ENCODE measurements around the gene NXPH4. TPM values are rescaled to one million over a fixed set of nuclear protein-coding genes. Genes with fewer than 3 reads are reported as not detected.

NXPH4 gene
- total and polyA plus RNA-seq, 10 of the 15 experiments (the other 5 are each of a cell fraction or from before 2014, with no cell fraction given), result 0.03 to 0.26 TPM; not detected in 8

- Histone ChIP-seq H3K9ac (ENCODE audit: control insufficient read depth, insufficient read depth, low read length) (no peak overlapping the region), H3K27me3 (replicated peaks in 1 of 2; ENCODE audit: control insufficient read depth in 2 of 2, insufficient read depth in 2 of 2, low read length in 1 of 2) (no peaks in the 10 kb centered on the region), H3K79me2 (ENCODE audit: control insufficient read depth, insufficient read depth, low read length) (no peaks in the 10 kb centered on the region), H3K4me2 (ENCODE audit: control insufficient read depth, insufficient read depth) (no peak overlapping the region), H3K36me3 (ENCODE audit: control insufficient read depth in 2 of 2, insufficient read depth in 2 of 2, low read length in 1 of 2) (no peaks in the 10 kb centered on the region; a peak in 1 of 4 replicates), H4K20me1 (ENCODE audit: control insufficient read depth, insufficient read depth) (no peaks in the 10 kb centered on the region), H2AFZ (ENCODE audit: control insufficient read depth, low read depth, low read length) (no peak overlapping the region), H3K4me3 (no peak overlapping the region), H3K27ac (ENCODE audit: control insufficient read depth, insufficient read depth) (no peak overlapping the region), H3K4me1 (ENCODE audit: control insufficient read depth, insufficient read depth, low read length) (no peaks in the 10 kb centered on the region), H3K9me3 (replicated peaks; ENCODE audit: control insufficient read depth, insufficient read depth, low read length) (no peaks in the 10 kb centered on the region)
- FAIRE-seq, result peak; percentile 27
- CTCF ChIA-PET, result interaction anchor here (0.7 kb wide), 1 partner anchor 48 kb away, joined by 3 read pairs; no protein-coding TSS in a partner anchor
- in situ Hi-C loops (cut with MboI) (no loop called here), intact Hi-C loops (cut with micrococcal nuclease; ENCODE audit: unreplicated experiment) (no loop called here)
- no peak for ATAC-seq
- POLR2A ChIA-PET, result no interaction called here
- no TSS peak for BruUV-seq (replicated peaks)
- WGBS (ENCODE audit: insufficient coverage, insufficient replicate concordance, low lambda C conversion rate, missing lambda C conversion rate), result 92% methylated on average over 10 of the region's 11 CpGs
- no peak for DNase-seq (ENCODE audit: low read depth, low spot score)
- SMC1A ChIA-PET (ENCODE audit: uncharacterized antibody, unreplicated experiment), result no interaction called here
- RAD21 ChIA-PET (ENCODE audit: unreplicated experiment), result no interaction called here
- TF ChIP-seq NFXL1 (IDR thresholded peaks at IDR 0.05; ENCODE audit: borderline replicate concordance) (no peak), ZNF687 (IDR thresholded peaks at IDR 0.05) (no peak), MYB (IDR thresholded peaks at IDR 0.05; ENCODE audit: borderline replicate concordance, low read depth, low read length) (no peak), BCL3 (IDR thresholded peaks at IDR 0.05; ENCODE audit: borderline replicate concordance, insufficient read depth, low read depth, low read length, poor library complexity, severe bottlenecking) (no peak), ZBTB4 (CRISPR knock-in tag; IDR thresholded peaks at IDR 0.05) (no peak), KDM1A (IDR thresholded peaks at IDR 0.05; ENCODE audit: borderline replicate concordance) (no peak), CBX5 (IDR thresholded peaks at IDR 0.05; ENCODE audit: low read depth) (no peak), RFX5 (IDR thresholded peaks at IDR 0.05; ENCODE audit: low read depth, low read length) (no peak), RUNX3 (IDR thresholded peaks at IDR 0.05; ENCODE audit: low read length) (no peak), MYC (IDR thresholded peaks at IDR 0.05; ENCODE audit: insufficient read depth, insufficient read length, insufficient replicate concordance, low read length, severe bottlenecking) (no peak), SREBF1 (IDR thresholded peaks at IDR 0.05; ENCODE audit: low read length) (no peak), STAT1 (conservative IDR thresholded peaks at IDR 0.05) (no peak), MLLT1 (IDR thresholded peaks at IDR 0.05) (no peak), BMI1 (IDR thresholded peaks at IDR 0.05; ENCODE audit: borderline replicate concordance) (no peak), NRF1 (conservative IDR thresholded peaks at IDR 0.05; ENCODE audit: low read depth, low read length) (no peak), RBBP5 (conservative IDR thresholded peaks at IDR 0.05) (no peak)
Measured at GRCh38 chr12:57191410-57191809, 25.2 kb upstream of the NXPH4 start.
